Skin epidermis (tissue), 12 donors: ENCODE data around the gene TGM6.

Experiments used
- H3K27ac ChIP-seq, 21 experiments: fragments of 200-600 bp; sonication (generic) in 11 of 21; one replicate each; pipeline ENCODE4 v1.5.0; 2020; ENCODE audit warnings: mild to moderate bottlenecking in 3 of 21, inconsistent platforms in 2 of 21, moderate library complexity in 2 of 21
- H3K4me3 ChIP-seq, 7 experiments: fragments of 200-600 bp; sonication (generic) in 2 of 7; one replicate each; pipeline ENCODE4 v1.5.0; 2020; ENCODE audit warnings: inconsistent platforms in 2 of 7, mild to moderate bottlenecking in 2 of 7, moderate library complexity in 1 of 7

TGM6 gene

GRCh38 chr20:2380601-2381000 lies at the start of gene TGM6:
Gene TGM6 (plus strand): TSS chr20:2380901. CDS start chr20:2380969, 68 bp downstream.
- no peak within 1 kb of the TSS for H3K4me3 ChIP-seq
- no peak within 1 kb of the TSS for H3K27ac ChIP-seq

- H3K4me3 ChIP-seq, result no peak overlapping the region
- no peak overlapping the region for H3K27ac ChIP-seq
These were observed 49.6 kb upstream of the TGM6 start for GRCh38 chr20:2331106-2331505.

GRCh38 chr20:2331901-2332565 lies 48.7 kb upstream of the TGM6 start:
- Histone ChIP-seq H3K27ac (no peak overlapping the region), H3K4me3 (no peak overlapping the region)

- Histone ChIP-seq H3K27ac (no peak overlapping the region), H3K4me3 (no peak overlapping the region)
These were observed 48.0 kb upstream of the TGM6 start for GRCh38 chr20:2332711-2333110.

GRCh38 chr20:2333821-2334220 lies 46.9 kb upstream of the TGM6 start:
- Histone ChIP-seq H3K4me3 (no peak overlapping the region), H3K27ac (no peak overlapping the region)

GRCh38 chr20:2335096-2335870 lies 45.4 kb upstream of the TGM6 start:
- H3K4me3 ChIP-seq, result no peak overlapping the region
- H3K27ac ChIP-seq, result no peak overlapping the region

- Histone ChIP-seq H3K27ac (no peak overlapping the region), H3K4me3 (no peak overlapping the region)
These were observed 44.2 kb upstream of the TGM6 start for GRCh38 chr20:2336471-2336870.

- no peak overlapping the region for H3K27ac ChIP-seq
- no peak overlapping the region for H3K4me3 ChIP-seq
These were observed 43.6 kb upstream of the TGM6 start for GRCh38 chr20:2337142-2337541.

GRCh38 chr20:2338411-2339066 lies 42.2 kb upstream of the TGM6 start:
- Histone ChIP-seq H3K4me3 (no peak overlapping the region), H3K27ac (no peak overlapping the region)

GRCh38 chr20:2340136-2340535 lies 40.6 kb upstream of the TGM6 start:
- H3K4me3 ChIP-seq, result no peak overlapping the region
- H3K27ac ChIP-seq, result no peak overlapping the region

GRCh38 chr20:2340823-2341222 lies 39.9 kb upstream of the TGM6 start:
- no peak overlapping the region for H3K4me3 ChIP-seq
- H3K27ac ChIP-seq, result no peak overlapping the region

GRCh38 chr20:2341336-2341735 lies 39.4 kb upstream of the TGM6 start:
- Histone ChIP-seq H3K4me3 (no peak overlapping the region), H3K27ac (no peak overlapping the region)

GRCh38 chr20:2342243-2342642 lies 38.5 kb upstream of the TGM6 start:
- no peak overlapping the region for H3K4me3 ChIP-seq

GRCh38 chr20:2346188-2346587 lies 34.5 kb upstream of the TGM6 start:
- Histone ChIP-seq H3K4me3 (no peak overlapping the region), H3K27ac (no peak overlapping the region)

More at GRCh38 chr20:2342243-2342642, 38.5 kb upstream of the TGM6 start:
- H3K27ac ChIP-seq, result no peak overlapping the region

- Histone ChIP-seq H3K27ac (no peak overlapping the region), H3K4me3 (no peak overlapping the region)
These were observed 32.4 kb upstream of the TGM6 start for GRCh38 chr20:2348336-2348735.

GRCh38 chr20:2349801-2350200 lies 30.9 kb upstream of the TGM6 start:
- H3K4me3 ChIP-seq, result no peak overlapping the region
- no peak overlapping the region for H3K27ac ChIP-seq

GRCh38 chr20:2350606-2351005 lies 30.1 kb upstream of the TGM6 start:
- Histone ChIP-seq H3K27ac (no peak overlapping the region), H3K4me3 (no peak overlapping the region)

GRCh38 chr20:2353231-2353630 lies 27.5 kb upstream of the TGM6 start:
- no peak overlapping the region for H3K27ac ChIP-seq
- no peak overlapping the region for H3K4me3 ChIP-seq

- H3K27ac ChIP-seq, result no peak overlapping the region
- no peak overlapping the region for H3K4me3 ChIP-seq
These were observed 23.6 kb upstream of the TGM6 start for GRCh38 chr20:2357114-2357513.

- H3K4me3 ChIP-seq, result no peak overlapping the region
- no peak overlapping the region for H3K27ac ChIP-seq
These were observed 22.7 kb upstream of the TGM6 start for GRCh38 chr20:2358006-2358405.

GRCh38 chr20:2361035-2361593 lies 19.6 kb upstream of the TGM6 start:
- Histone ChIP-seq H3K27ac (no peak overlapping the region), H3K4me3 (no peak overlapping the region)
